H9 (cell line): ENCODE results near the gene CAMKK1. TPM values are rescaled to one million over a fixed set of nuclear protein-coding genes. Genes with fewer than 3 reads are reported as not detected.

ENCODE experiments used
- DNase-seq: peaks from one replicate; pipeline ENCODE4 v3.0.0-alpha.2; 2017
- H2AFZ ChIP-seq: one replicate; pipeline ENCODE4 v1.6.1; 2013; ENCODE audit warnings: mild to moderate bottlenecking, low read length, control low read depth, moderate library complexity
- H2AK5ac ChIP-seq: 2 replicates; pipeline ENCODE4 v1.6.1; 2013; ENCODE audit warnings: low read length, control low read depth, mixed read lengths; ENCODE audit not compliant: insufficient read length
- H2BK120ac ChIP-seq: one replicate; pipeline ENCODE4 v1.6.1; 2013; ENCODE audit warnings: low read depth, mild to moderate bottlenecking, low read length, control low read depth, inconsistent platforms; ENCODE audit not compliant: poor library complexity, severe bottlenecking
- H2BK12ac ChIP-seq: 2 replicates; pipeline ENCODE4 v1.6.1; 2013; ENCODE audit warnings: low read length, control low read depth, mixed read lengths, low read depth; ENCODE audit not compliant: insufficient read length
- H2BK15ac ChIP-seq: 2 replicates; pipeline ENCODE4 v1.6.1; 2013; ENCODE audit warnings: low read depth, low read length, control low read depth
- H2BK20ac ChIP-seq: one replicate; pipeline ENCODE4 v1.6.1; 2013; ENCODE audit warnings: low read depth, mild to moderate bottlenecking, low read length, control low read depth, inconsistent platforms; ENCODE audit not compliant: poor library complexity, severe bottlenecking
- H2BK5ac ChIP-seq: 2 replicates; pipeline ENCODE4 v1.6.1; 2013; ENCODE audit warnings: low read length, control low read depth, mixed read lengths; ENCODE audit not compliant: insufficient read length
- H3K14ac ChIP-seq: 2 replicates; pipeline ENCODE4 v1.6.1; 2013; ENCODE audit warnings: low read length, control low read depth; ENCODE audit not compliant: insufficient read depth
- H3K18ac ChIP-seq: 2 replicates; pipeline ENCODE4 v1.6.1; 2013; ENCODE audit warnings: low read depth, mild to moderate bottlenecking, mixed read lengths, low read length, control low read depth; ENCODE audit not compliant: insufficient read length
- H3K23ac ChIP-seq: 2 replicates; pipeline ENCODE4 v1.6.1; 2013; ENCODE audit warnings: low read length, control low read depth, mixed read lengths, low read depth; ENCODE audit not compliant: insufficient read length
- H3K23me2 ChIP-seq: 2 replicates; pipeline ENCODE4 v1.6.1; 2013; ENCODE audit warnings: low read depth, mild to moderate bottlenecking, mixed read lengths, low read length, control low read depth; ENCODE audit not compliant: insufficient read length, poor library complexity, severe bottlenecking
- H3K27ac ChIP-seq: 2 replicates; pipeline ENCODE4 v1.5.1; 2013; ENCODE audit warnings: low read length, control low read depth, mixed read lengths, low read depth; ENCODE audit not compliant: insufficient read length
- H3K27me3 ChIP-seq: 2 replicates; pipeline ENCODE4 v1.6.1; 2013; ENCODE audit warnings: low read length, control low read depth, inconsistent platforms; ENCODE audit not compliant: insufficient read depth
- H3K4ac ChIP-seq: 2 replicates; pipeline ENCODE4 v1.6.1; 2013; ENCODE audit warnings: low read depth, mild to moderate bottlenecking, control low read depth, inconsistent platforms, low read length, moderate library complexity
- H3K4me1 ChIP-seq: 2 replicates; pipeline ENCODE4 v1.6.1; 2013; ENCODE audit warnings: low read length, control low read depth, inconsistent platforms; ENCODE audit not compliant: insufficient read depth
- H3K4me2 ChIP-seq: 2 replicates; pipeline ENCODE4 v1.6.1; 2013; ENCODE audit warnings: low read length, control low read depth, mixed read lengths; ENCODE audit not compliant: insufficient read length, insufficient read depth
- H3K56ac ChIP-seq: 2 replicates; pipeline ENCODE4 v1.6.1; 2013; ENCODE audit warnings: low read depth, mild to moderate bottlenecking, mixed read lengths, low read length, control low read depth; ENCODE audit not compliant: insufficient read length
- H3K79me1 ChIP-seq: 2 replicates; pipeline ENCODE4 v1.6.1; 2013; ENCODE audit warnings: low read depth, mild to moderate bottlenecking, moderate library complexity, low read length, control low read depth, inconsistent platforms; ENCODE audit not compliant: insufficient read depth, poor library complexity, severe bottlenecking
- H3K79me2 ChIP-seq: 2 replicates; pipeline ENCODE4 v1.6.1; 2013; ENCODE audit warnings: low read length, control low read depth, inconsistent platforms; ENCODE audit not compliant: insufficient read depth
- H3K9ac ChIP-seq: 2 replicates; pipeline ENCODE4 v1.6.1; 2013; ENCODE audit warnings: low read length, control low read depth, mixed read lengths; ENCODE audit not compliant: insufficient read length; ENCODE audit errors: extremely low read depth
- H3K9me3 ChIP-seq: one replicate; pipeline ENCODE4 v1.6.1; 2013; ENCODE audit warnings: low read depth, low read length, inconsistent platforms; ENCODE audit not compliant: control insufficient read depth
- H3T11ph ChIP-seq: one replicate; pipeline ENCODE4 v1.6.1; 2013; ENCODE audit warnings: mild to moderate bottlenecking, low read length, control low read depth, inconsistent platforms
- H4K20me1 ChIP-seq: one replicate; pipeline ENCODE4 v1.6.1; 2013; ENCODE audit not compliant: control insufficient read depth, insufficient read length, insufficient read depth
- H4K5ac ChIP-seq: 2 replicates; pipeline ENCODE4 v1.6.1; 2013; ENCODE audit warnings: low read depth, mild to moderate bottlenecking, mixed read lengths, low read length, control low read depth; ENCODE audit not compliant: insufficient read length
- H4K8ac ChIP-seq: replicated peaks from 2 replicates; pipeline ENCODE4 v1.6.1; 2013; ENCODE audit warnings: low read length, control low read depth, mixed read lengths, low read depth; ENCODE audit not compliant: insufficient read length
- H4K91ac ChIP-seq: 2 replicates; pipeline ENCODE4 v1.6.1; 2013; ENCODE audit warnings: low read depth, mild to moderate bottlenecking, moderate library complexity, mixed read lengths, low read length, control low read depth; ENCODE audit not compliant: insufficient read length
- H3K27ac Mint-ChIP-seq, 3 experiments: 2 replicates in 2 of 3; 3 replicates in 1 of 3; pipeline ENCODE4 v1.8.0; 2020 to 2021; ENCODE audit warnings: mixed read lengths in 3 of 3, mild to moderate bottlenecking in 1 of 3, moderate library complexity in 1 of 3
- H3K27me3 Mint-ChIP-seq: 2 replicates; pipeline ENCODE4 v1.8.0; 2021; ENCODE audit warnings: low read depth, mild to moderate bottlenecking, moderate library complexity, mixed read lengths
- H3K36me3 Mint-ChIP-seq, 3 experiments: 2 replicates in 2 of 3; 3 replicates in 1 of 3; pipeline ENCODE4 v1.8.0; 2020 to 2021; ENCODE audit warnings: low read depth in 3 of 3, mixed read lengths in 3 of 3; ENCODE audit not compliant: insufficient read depth in 1 of 3
- H3K4me1 Mint-ChIP-seq, 2 experiments: 2 replicates each; pipeline ENCODE4 v1.8.0; 2020; ENCODE audit warnings: mixed read lengths in 2 of 2
- H3K4me3 Mint-ChIP-seq, 2 experiments: 2 replicates in 1 of 2; 3 replicates in 1 of 2; pipeline ENCODE4 v1.8.0; 2020 to 2021; ENCODE audit warnings: mild to moderate bottlenecking in 2 of 2, mixed read lengths in 2 of 2, moderate library complexity in 1 of 2
- H3K9me3 Mint-ChIP-seq, 2 experiments: 2 replicates in 1 of 2; 3 replicates in 1 of 2; pipeline ENCODE4 v1.8.0; 2020; ENCODE audit warnings: mild to moderate bottlenecking in 2 of 2, mixed read lengths in 2 of 2, moderate library complexity in 1 of 2
- WGBS: extraction: QIAGEN DNeasy Blood & Tissue Kit; methylation state at CpG from one replicate; pipeline ENCODE4 v1.1.7; 2013; ENCODE audit warnings: missing lambda C conversion rate, low lambda C conversion rate, mixed read lengths; ENCODE audit not compliant: insufficient read length; ENCODE audit errors: extremely low coverage; 5-methylcytosine and 5-hydroxymethylcytosine counted together
- total RNA-seq: library from RNA; stranded (reverse); gene quantifications from 2 replicates; pipeline ENCODE4 v1.2.1, GENCODE V29; 2021
- TF ChIP-seq, protein P1 (sequence below): fragments of 200-600 bp; sonication (generic); conservative IDR thresholded peaks from 3 replicates; pipeline ENCODE4 v1.8.0; 2021; ENCODE audit warnings: antibody characterized with exemption, mild to moderate bottlenecking

The CAMKK1 gene
- total RNA-seq, 1 experiment from 2014 or later: 6.7 TPM

DNA sequence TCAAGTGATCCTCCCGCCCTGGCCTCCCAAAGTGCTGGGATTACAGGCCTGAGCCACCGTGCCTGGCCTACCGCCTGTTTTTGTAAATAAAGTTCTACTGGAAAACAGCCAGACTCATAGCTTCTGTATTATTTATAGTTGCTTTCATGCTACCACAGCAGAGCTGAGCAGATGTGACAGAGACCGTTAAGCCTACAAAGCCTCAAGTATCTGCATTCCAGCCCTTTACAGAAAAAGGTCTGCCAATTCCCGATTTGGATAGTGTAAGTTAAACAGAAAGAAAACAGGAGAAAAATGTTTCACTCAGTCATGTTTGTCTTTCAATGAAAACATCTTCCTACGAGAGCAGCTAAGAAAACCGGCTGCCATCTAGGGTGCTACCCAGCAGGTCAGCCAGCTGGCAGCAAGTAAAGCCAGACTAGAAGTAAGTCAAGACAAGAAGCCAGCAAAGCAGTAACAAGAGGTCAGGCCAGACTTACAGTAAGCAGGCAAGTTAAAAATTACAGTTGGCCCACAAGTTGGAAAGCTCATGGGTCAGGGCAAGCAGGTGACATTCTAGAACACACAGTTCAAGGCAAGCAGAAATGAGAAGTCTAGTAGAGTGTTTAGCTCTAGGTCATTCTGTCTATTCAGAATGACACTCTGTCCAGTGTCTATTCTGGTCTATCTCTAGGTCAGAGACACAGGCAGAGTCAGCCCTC lies 64.6 kb downstream of the CAMKK1 start:
- H3K36me3 Mint-ChIP-seq: peaks cover 28 to 69% (median 64%) of the 10 kb centered on the region in 3 experiments; a peak in 6 of 7 replicates
- WGBS: no CpG with 5 or more reads among the region's 7 CpGs
- DNase-seq: no peak
- no peak overlapping the region; a peak in 1 of 7 replicates for H3K27ac Mint-ChIP-seq
- no peak overlapping the region for H3K9ac ChIP-seq
- H4K20me1 ChIP-seq: no peaks in the 10 kb centered on the region
- no peak overlapping the region for H2BK15ac ChIP-seq
- no peak overlapping the region for H2AK5ac ChIP-seq
- no peaks in the 10 kb centered on the region for H3K4me1 Mint-ChIP-seq
- H4K91ac ChIP-seq: no peak overlapping the region
- no peak overlapping the region for H2BK20ac ChIP-seq
- no peak overlapping the region for H2BK12ac ChIP-seq
- no peaks in the 10 kb centered on the region for H3K9me3 ChIP-seq
- no peak overlapping the region for H3K27ac ChIP-seq
- no peaks in the 10 kb centered on the region for H3K23me2 ChIP-seq
- no peaks in the 10 kb centered on the region for H3K4me1 ChIP-seq
- H3T11ph ChIP-seq: no peak overlapping the region
- no peak overlapping the region for H3K4me2 ChIP-seq
- H2BK5ac ChIP-seq: no peak overlapping the region
- no peak overlapping the region for H3K4me3 Mint-ChIP-seq
- H2AFZ ChIP-seq: no peak overlapping the region
- H3K18ac ChIP-seq: no peak overlapping the region
- no peak overlapping the region for H3K56ac ChIP-seq
- H4K8ac ChIP-seq: no peak overlapping the region
- H3K79me1 ChIP-seq: no peaks in the 10 kb centered on the region
- no peaks in the 10 kb centered on the region for H3K27me3 ChIP-seq
- TF ChIP-seq, protein P1, sequence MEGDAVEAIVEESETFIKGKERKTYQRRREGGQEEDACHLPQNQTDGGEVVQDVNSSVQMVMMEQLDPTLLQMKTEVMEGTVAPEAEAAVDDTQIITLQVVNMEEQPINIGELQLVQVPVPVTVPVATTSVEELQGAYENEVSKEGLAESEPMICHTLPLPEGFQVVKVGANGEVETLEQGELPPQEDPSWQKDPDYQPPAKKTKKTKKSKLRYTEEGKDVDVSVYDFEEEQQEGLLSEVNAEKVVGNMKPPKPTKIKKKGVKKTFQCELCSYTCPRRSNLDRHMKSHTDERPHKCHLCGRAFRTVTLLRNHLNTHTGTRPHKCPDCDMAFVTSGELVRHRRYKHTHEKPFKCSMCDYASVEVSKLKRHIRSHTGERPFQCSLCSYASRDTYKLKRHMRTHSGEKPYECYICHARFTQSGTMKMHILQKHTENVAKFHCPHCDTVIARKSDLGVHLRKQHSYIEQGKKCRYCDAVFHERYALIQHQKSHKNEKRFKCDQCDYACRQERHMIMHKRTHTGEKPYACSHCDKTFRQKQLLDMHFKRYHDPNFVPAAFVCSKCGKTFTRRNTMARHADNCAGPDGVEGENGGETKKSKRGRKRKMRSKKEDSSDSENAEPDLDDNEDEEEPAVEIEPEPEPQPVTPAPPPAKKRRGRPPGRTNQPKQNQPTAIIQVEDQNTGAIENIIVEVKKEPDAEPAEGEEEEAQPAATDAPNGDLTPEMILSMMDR: no peak
- no peak overlapping the region for H4K5ac ChIP-seq
- H3K23ac ChIP-seq: no peak overlapping the region
- no peaks in the 10 kb centered on the region; a peak in 1 of 5 replicates for H3K9me3 Mint-ChIP-seq
- no peak overlapping the region for H3K14ac ChIP-seq
- no peaks in the 10 kb centered on the region; the same call in 1 of the 2 replicates for H3K27me3 Mint-ChIP-seq
- no peak overlapping the region for H2BK120ac ChIP-seq
- no peaks in the 10 kb centered on the region for H3K79me2 ChIP-seq
- no peak overlapping the region for H3K4ac ChIP-seq
